IMR-90 (cell line): ENCODE measurements around the gene TMEM252. TPM values are rescaled to one million over a fixed set of nuclear protein-coding genes. Genes with fewer than 3 reads are reported as not detected.

Experiments used
- ATAC-seq: fragments of 200-7000 bp; cut with Tn5 transposase; 2 replicates; pipeline ENCODE4 v1.9.1; 2020; ENCODE audit warnings: low read depth, mild to moderate bottlenecking, moderate library complexity
- BruUV-seq: library from RNA; stranded (reverse); fragments of 400-500 nt; replicated peaks from 2 replicates; lab custom pipeline; 2021; lab: Mats Ljungman, UMichigan
- CTCF ChIA-PET: fragments of 300-600 bp; formaldehyde crosslinking; extraction: SDS; loops from one replicate; lab custom pipeline; 2021; ENCODE audit warnings: antibody characterized with exemption; lab: Yijun Ruan, JAX
- POLR2A ChIA-PET: fragments of 300-600 bp; sonication (Branson Sonifier 250); formaldehyde crosslinking; loops from one replicate; lab custom pipeline; 2022; ENCODE audit warnings: antibody characterized with exemption; ENCODE audit not compliant: unreplicated experiment; lab: Charles Lee
- DNase-seq: peaks from one replicate; pipeline ENCODE4 v3.0.0; 2013
- H2AFZ ChIP-seq: replicated peaks from 2 replicates; pipeline ENCODE3; 2013; ENCODE audit warnings: low read length, mild to moderate bottlenecking; ENCODE audit not compliant: poor library complexity
- H2AK5ac ChIP-seq: 2 replicates; pipeline ENCODE4 v1.6.1; 2013; ENCODE audit warnings: low read depth, low read length, inconsistent platforms
- H2AK9ac ChIP-seq: replicated peaks from 2 replicates; pipeline ENCODE3; 2013; ENCODE audit warnings: mild to moderate bottlenecking, low read depth, low read length, moderate library complexity; ENCODE audit not compliant: poor library complexity
- H2BK120ac ChIP-seq: 2 replicates; pipeline ENCODE4 v1.6.1; 2013; ENCODE audit warnings: low read depth, low read length, inconsistent platforms
- H2BK15ac ChIP-seq: 3 replicates; pipeline ENCODE4 v1.6.1; 2013; ENCODE audit warnings: low read depth, low read length, inconsistent platforms
- H2BK20ac ChIP-seq: 2 replicates; pipeline ENCODE4 v1.6.1; 2013; ENCODE audit warnings: low read depth, mild to moderate bottlenecking, inconsistent platforms, low read length, moderate library complexity
- H2BK5ac ChIP-seq: 2 replicates; pipeline ENCODE4 v1.6.1; 2013; ENCODE audit warnings: mild to moderate bottlenecking, low read depth, low read length, inconsistent platforms; ENCODE audit not compliant: poor library complexity, severe bottlenecking
- H3K14ac ChIP-seq: replicated peaks from 2 replicates; pipeline ENCODE4 v1.6.1; 2013; ENCODE audit warnings: low read depth, low read length, inconsistent platforms
- H3K18ac ChIP-seq: 2 replicates; pipeline ENCODE4 v1.6.1; 2013; ENCODE audit warnings: low read depth, low read length, control low read depth
- H3K23ac ChIP-seq: 2 replicates; pipeline ENCODE4 v1.6.1; 2013; ENCODE audit warnings: low read depth, low read length, inconsistent platforms
- H3K27ac ChIP-seq: 2 replicates; pipeline ENCODE4 v1.5.1; 2013; ENCODE audit warnings: mild to moderate bottlenecking, control low read depth, low read length; ENCODE audit not compliant: insufficient read depth
- H3K27me3 ChIP-seq: 2 replicates; pipeline ENCODE4 v1.6.1; 2013; ENCODE audit warnings: low read length; ENCODE audit not compliant: control insufficient read depth, insufficient read depth
- H3K36me3 ChIP-seq: 2 replicates; pipeline ENCODE4 v1.6.1; 2013; ENCODE audit warnings: low read length, mixed read lengths; ENCODE audit not compliant: control insufficient read depth, insufficient read depth
- H3K4ac ChIP-seq: 2 replicates; pipeline ENCODE4 v1.6.1; 2013; ENCODE audit warnings: low read depth, low read length, inconsistent platforms
- H3K4me1 ChIP-seq: 2 replicates; pipeline ENCODE4 v1.6.1; 2013; ENCODE audit warnings: low read length, mixed read lengths; ENCODE audit not compliant: control insufficient read depth, insufficient read depth
- H3K4me2 ChIP-seq: 2 replicates; pipeline ENCODE4 v1.6.1; 2013; ENCODE audit warnings: low read depth, mild to moderate bottlenecking, control low read depth, low read length, moderate library complexity
- H3K4me3 ChIP-seq: 2 replicates; pipeline ENCODE4 v1.5.1; 2013; ENCODE audit warnings: low read depth, mild to moderate bottlenecking, control low read depth, low read length, moderate library complexity; ENCODE audit not compliant: insufficient read depth
- H3K56ac ChIP-seq: 2 replicates; pipeline ENCODE4 v1.6.1; 2013; ENCODE audit warnings: low read length, inconsistent platforms; ENCODE audit not compliant: insufficient read depth; ENCODE audit errors: extremely low read depth
- H3K79me1 ChIP-seq, 2 experiments: 2 replicates each; pipeline ENCODE4 v1.6.1; 2013; ENCODE audit warnings: low read length in 2 of 2, inconsistent platforms in 1 of 2, low read depth in 1 of 2
- H3K9ac ChIP-seq: 2 replicates; pipeline ENCODE4 v1.6.1; 2013; ENCODE audit warnings: low read depth, low read length, control low read depth
- H3K9me1 ChIP-seq: 2 replicates; pipeline ENCODE4 v1.6.1; 2013; ENCODE audit warnings: low read length, inconsistent platforms; ENCODE audit not compliant: insufficient read depth
- H3K9me3 ChIP-seq: 2 replicates; pipeline ENCODE4 v1.6.1; 2013; ENCODE audit warnings: low read length; ENCODE audit not compliant: control insufficient read depth, insufficient read depth
- H4K20me1 ChIP-seq: 2 replicates; pipeline ENCODE4 v1.6.1; 2013; ENCODE audit warnings: low read length, inconsistent platforms; ENCODE audit not compliant: insufficient read depth
- H4K5ac ChIP-seq: 2 replicates; pipeline ENCODE4 v1.6.1; 2013; ENCODE audit warnings: mild to moderate bottlenecking, low read depth, low read length, control low read depth
- H4K8ac ChIP-seq, 2 experiments: 2 replicates each; pipeline ENCODE4 v1.6.1; 2013; ENCODE audit warnings: low read depth in 2 of 2, low read length in 2 of 2, control low read depth in 1 of 2, inconsistent platforms in 1 of 2
- H4K91ac ChIP-seq: 2 replicates; pipeline ENCODE4 v1.6.1; 2013; ENCODE audit warnings: low read depth, low read length, inconsistent platforms; ENCODE audit not compliant: insufficient read depth
- BHLHE40 ChIP-seq: fragments of 150-350 bp; IDR thresholded peaks from 2 replicates; pipeline ENCODE4 v1.6.1; 2016; ENCODE audit warnings: mild to moderate bottlenecking, low read depth, low read length
- CEBPB ChIP-seq: IDR thresholded peaks from 2 replicates; pipeline ENCODE4 v1.6.1; 2012; ENCODE audit warnings: low read depth, low read length, improper control_type of control experiment
- CHD1 ChIP-seq: IDR thresholded peaks from 2 replicates; pipeline ENCODE4 v1.6.1; 2012; ENCODE audit warnings: low read depth, low read length, improper control_type of control experiment
- FOS ChIP-seq: fragments of 150-350 bp; IDR thresholded peaks from 2 replicates; pipeline ENCODE4 v1.6.1; 2016; ENCODE audit warnings: low read depth, low read length
- MAFK ChIP-seq: IDR thresholded peaks from 2 replicates; pipeline ENCODE4 v1.6.1; 2012; ENCODE audit warnings: low read depth, low read length, improper control_type of control experiment
- MAZ ChIP-seq: IDR thresholded peaks from 2 replicates; pipeline ENCODE4 v1.6.1; 2012; ENCODE audit warnings: low read depth, mild to moderate bottlenecking, low read length, improper control_type of control experiment, moderate library complexity, borderline replicate concordance
- MXI1 ChIP-seq: IDR thresholded peaks from 2 replicates; pipeline ENCODE4 v1.6.1; 2012; ENCODE audit warnings: low read depth, mild to moderate bottlenecking, low read length, moderate library complexity, borderline replicate concordance
- NFE2L2 ChIP-seq: fragments of 150-350 bp; IDR thresholded peaks from 2 replicates; pipeline ENCODE4 v1.6.1; 2016; ENCODE audit warnings: low read depth, mild to moderate bottlenecking, low read length
- POLR2A ChIP-seq: IDR thresholded peaks from 2 replicates; pipeline ENCODE4 v1.6.1; 2012; ENCODE audit warnings: mild to moderate bottlenecking, low read depth, low read length
- RAD21 ChIP-seq: IDR thresholded peaks from 2 replicates; pipeline ENCODE4 v1.6.1; 2012; ENCODE audit warnings: low read length, improper control_type of control experiment
- RCOR1 ChIP-seq: IDR thresholded peaks from 2 replicates; pipeline ENCODE4 v1.6.1; 2012; ENCODE audit warnings: mild to moderate bottlenecking, low read length, improper control_type of control experiment; ENCODE audit not compliant: insufficient replicate concordance
- RFX5 ChIP-seq: IDR thresholded peaks from 2 replicates; pipeline ENCODE4 v1.8.0; 2012; ENCODE audit warnings: low read depth, mild to moderate bottlenecking, low read length, moderate library complexity
- SMC3 ChIP-seq: fragments of 150-350 bp; IDR thresholded peaks from 2 replicates; pipeline ENCODE4 v1.6.1; 2016; ENCODE audit warnings: low read depth, mild to moderate bottlenecking, antibody characterized with exemption, low read length, moderate library complexity
- WGBS, 2 experiments: methylation state at CpG; one replicate each; pipeline versions ENCODE4 v1.1.5 to v1.1.7; 2013; ENCODE audit warnings: missing lambda C conversion rate in 2 of 2; ENCODE audit not compliant: insufficient read length in 1 of 2; ENCODE audit errors: extremely low coverage in 2 of 2; 5-methylcytosine and 5-hydroxymethylcytosine counted together
- dilution Hi-C: fragments of 300-500 bp; cut with HindIII; formaldehyde crosslinking; loops from one replicate; pipeline ENCODE4 v1.14.3; 2018; ENCODE audit warnings: low sequenced_read_pairs; ENCODE audit not compliant: unreplicated experiment
- in situ Hi-C: fragments of 300-500 bp; cut with MboI; formaldehyde crosslinking; loops from 3 replicates; pipeline ENCODE4 v1.14.3; 2019; ENCODE audit warnings: low sequenced_read_pairs, inconsistent platforms, mixed read lengths
- intact Hi-C: fragments of 100-400 bp; cut with micrococcal nuclease; formaldehyde crosslinking; loops from 2 replicates; pipeline ENCODE4 v1.10.0; 2022
- polyA plus RNA-seq, 3 experiments: library from polyadenylated mRNA; depleted of rRNA; stranded (reverse); fragments of >200 nt; gene quantifications; 2 replicates each; pipeline ENCODE4 v1.2.3, GENCODE V29; 2012; ENCODE audit warnings: low replicate concordance in 1 of 3
- total RNA-seq: library from RNA; depleted of rRNA; stranded (reverse); fragments of >200 nt; gene quantifications from 2 replicates; pipeline ENCODE4 v1.2.3, GENCODE V29; 2012
- TF ChIP-seq, protein P1 (sequence below): fragments of 150-350 bp; IDR thresholded peaks from 2 replicates; pipeline ENCODE4 v1.6.1; 2016; ENCODE audit warnings: low read depth, mild to moderate bottlenecking, low read length, moderate library complexity, borderline replicate concordance
- TF ChIP-seq, protein P2 (sequence below): conservative IDR thresholded peaks from 2 replicates; pipeline ENCODE4 v1.5.1; 2012; ENCODE audit warnings: mild to moderate bottlenecking, low read depth, low read length, improper control_type of control experiment
- TF ChIP-seq, protein P3 (sequence below): fragments of 150-350 bp; IDR thresholded peaks from 2 replicates; pipeline ENCODE4 v1.6.1; 2017; ENCODE audit warnings: mild to moderate bottlenecking, antibody characterized with exemption, low read length, low read depth

Gene TMEM252
- total and polyA plus RNA-seq, 2 of the 4 experiments (the other 2 are of a cell fraction): not detected

DNA sequence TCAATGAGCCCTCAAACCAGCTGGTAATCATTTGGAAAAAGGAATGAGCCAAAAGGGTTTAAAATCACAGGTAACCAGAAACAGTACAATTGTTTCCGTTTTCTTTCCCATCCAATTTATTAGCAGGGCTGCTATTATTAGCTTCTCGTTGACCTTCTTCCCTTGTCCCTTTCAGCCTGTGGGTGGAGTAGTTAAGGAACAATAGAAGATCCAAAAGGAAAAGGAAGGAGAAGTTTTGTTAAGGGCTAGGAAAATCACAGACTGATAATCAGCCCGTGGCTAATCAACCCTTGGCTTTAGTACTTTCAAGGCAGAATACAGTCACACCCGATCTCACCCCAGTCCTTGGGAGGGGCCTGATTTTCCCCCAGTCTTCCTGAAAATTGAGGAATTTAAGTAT, 38.4 kb downstream of the TMEM252 start:
- H3K4me2 ChIP-seq: no peak overlapping the region
- no peak overlapping the region for H4K91ac ChIP-seq
- no peak overlapping the region for H3K9ac ChIP-seq
- H3K14ac ChIP-seq: no peak overlapping the region
- DNase-seq (no peak), ATAC-seq (no peak)
- no peak for TF ChIP-seq BHLHE40
- no peak for TF ChIP-seq FOS
- TF ChIP-seq, protein P1, sequence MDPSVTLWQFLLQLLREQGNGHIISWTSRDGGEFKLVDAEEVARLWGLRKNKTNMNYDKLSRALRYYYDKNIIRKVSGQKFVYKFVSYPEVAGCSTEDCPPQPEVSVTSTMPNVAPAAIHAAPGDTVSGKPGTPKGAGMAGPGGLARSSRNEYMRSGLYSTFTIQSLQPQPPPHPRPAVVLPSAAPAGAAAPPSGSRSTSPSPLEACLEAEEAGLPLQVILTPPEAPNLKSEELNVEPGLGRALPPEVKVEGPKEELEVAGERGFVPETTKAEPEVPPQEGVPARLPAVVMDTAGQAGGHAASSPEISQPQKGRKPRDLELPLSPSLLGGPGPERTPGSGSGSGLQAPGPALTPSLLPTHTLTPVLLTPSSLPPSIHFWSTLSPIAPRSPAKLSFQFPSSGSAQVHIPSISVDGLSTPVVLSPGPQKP: no peak
- TF ChIP-seq CEBPB: no peak
- no peak for TF ChIP-seq MAFK
- no peak for TF ChIP-seq MAZ
- no peak for TF ChIP-seq RFX5
- TF ChIP-seq MXI1: no peak
- TF ChIP-seq POLR2A: no peak
- no peak for TF ChIP-seq SMC3
- no peak for TF ChIP-seq CHD1
- TF ChIP-seq NFE2L2: no peak
- no peak for TF ChIP-seq RCOR1
- TF ChIP-seq, protein P2, sequence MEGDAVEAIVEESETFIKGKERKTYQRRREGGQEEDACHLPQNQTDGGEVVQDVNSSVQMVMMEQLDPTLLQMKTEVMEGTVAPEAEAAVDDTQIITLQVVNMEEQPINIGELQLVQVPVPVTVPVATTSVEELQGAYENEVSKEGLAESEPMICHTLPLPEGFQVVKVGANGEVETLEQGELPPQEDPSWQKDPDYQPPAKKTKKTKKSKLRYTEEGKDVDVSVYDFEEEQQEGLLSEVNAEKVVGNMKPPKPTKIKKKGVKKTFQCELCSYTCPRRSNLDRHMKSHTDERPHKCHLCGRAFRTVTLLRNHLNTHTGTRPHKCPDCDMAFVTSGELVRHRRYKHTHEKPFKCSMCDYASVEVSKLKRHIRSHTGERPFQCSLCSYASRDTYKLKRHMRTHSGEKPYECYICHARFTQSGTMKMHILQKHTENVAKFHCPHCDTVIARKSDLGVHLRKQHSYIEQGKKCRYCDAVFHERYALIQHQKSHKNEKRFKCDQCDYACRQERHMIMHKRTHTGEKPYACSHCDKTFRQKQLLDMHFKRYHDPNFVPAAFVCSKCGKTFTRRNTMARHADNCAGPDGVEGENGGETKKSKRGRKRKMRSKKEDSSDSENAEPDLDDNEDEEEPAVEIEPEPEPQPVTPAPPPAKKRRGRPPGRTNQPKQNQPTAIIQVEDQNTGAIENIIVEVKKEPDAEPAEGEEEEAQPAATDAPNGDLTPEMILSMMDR: no peak
- TF ChIP-seq, protein P3, sequence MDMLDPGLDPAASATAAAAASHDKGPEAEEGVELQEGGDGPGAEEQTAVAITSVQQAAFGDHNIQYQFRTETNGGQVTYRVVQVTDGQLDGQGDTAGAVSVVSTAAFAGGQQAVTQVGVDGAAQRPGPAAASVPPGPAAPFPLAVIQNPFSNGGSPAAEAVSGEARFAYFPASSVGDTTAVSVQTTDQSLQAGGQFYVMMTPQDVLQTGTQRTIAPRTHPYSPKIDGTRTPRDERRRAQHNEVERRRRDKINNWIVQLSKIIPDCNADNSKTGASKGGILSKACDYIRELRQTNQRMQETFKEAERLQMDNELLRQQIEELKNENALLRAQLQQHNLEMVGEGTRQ: no peak
- TF ChIP-seq RAD21: no peak
- no peak overlapping the region for H2AK5ac ChIP-seq
- no peak overlapping the region for H3K56ac ChIP-seq
- no peaks in the 10 kb centered on the region for H3K9me3 ChIP-seq
- CTCF ChIA-PET: no interaction called here
- H3K18ac ChIP-seq: no peak overlapping the region
- in situ Hi-C loops (no loop called here), intact Hi-C loops (no loop called here), dilution Hi-C loops (no loop called here)
- H2BK20ac ChIP-seq: no peak overlapping the region
- no CpG with 5 or more reads among the region's 4 CpGs for WGBS, 2 experiments
- H3K27ac ChIP-seq: no peak overlapping the region
- no peaks in the 10 kb centered on the region for H3K36me3 ChIP-seq
- POLR2A ChIA-PET: no interaction called here
- no peaks in the 10 kb centered on the region for H3K79me1 ChIP-seq
- H2AFZ ChIP-seq: no peak overlapping the region
- no peak overlapping the region for H4K8ac ChIP-seq
- no peak overlapping the region for H2BK5ac ChIP-seq
- H3K9me1 ChIP-seq: no peaks in the 10 kb centered on the region; the same call in 1 of the 2 replicates
- no peaks in the 10 kb centered on the region for H4K20me1 ChIP-seq
- H4K5ac ChIP-seq: no peak overlapping the region
- no peak overlapping the region for H2AK9ac ChIP-seq
- H2BK15ac ChIP-seq: no peak overlapping the region
- peaks cover 9% of the 10 kb centered on the region for H3K4me1 ChIP-seq
- H3K4ac ChIP-seq: no peak overlapping the region
- no peak overlapping the region for H3K4me3 ChIP-seq
- H3K27me3 ChIP-seq: no peaks in the 10 kb centered on the region
- no peak overlapping the region for H2BK120ac ChIP-seq
- BruUV-seq: no TSS peak
- H3K23ac ChIP-seq: no peak overlapping the region
